ENCODE data around the gene PRDM11.

The PRDM11 gene

GRCh38 chr11:45180848-45181192 lies 34.4 kb downstream of the PRDM11 start:
- peak overlapping the region; percentile 52 for H3K4me3 ChIP-seq (ENCODE audit: low read depth, low read length)
- peak; percentile 39 for DNase-seq (ENCODE audit: low read depth)
- TF ChIP-seq, protein P1, sequence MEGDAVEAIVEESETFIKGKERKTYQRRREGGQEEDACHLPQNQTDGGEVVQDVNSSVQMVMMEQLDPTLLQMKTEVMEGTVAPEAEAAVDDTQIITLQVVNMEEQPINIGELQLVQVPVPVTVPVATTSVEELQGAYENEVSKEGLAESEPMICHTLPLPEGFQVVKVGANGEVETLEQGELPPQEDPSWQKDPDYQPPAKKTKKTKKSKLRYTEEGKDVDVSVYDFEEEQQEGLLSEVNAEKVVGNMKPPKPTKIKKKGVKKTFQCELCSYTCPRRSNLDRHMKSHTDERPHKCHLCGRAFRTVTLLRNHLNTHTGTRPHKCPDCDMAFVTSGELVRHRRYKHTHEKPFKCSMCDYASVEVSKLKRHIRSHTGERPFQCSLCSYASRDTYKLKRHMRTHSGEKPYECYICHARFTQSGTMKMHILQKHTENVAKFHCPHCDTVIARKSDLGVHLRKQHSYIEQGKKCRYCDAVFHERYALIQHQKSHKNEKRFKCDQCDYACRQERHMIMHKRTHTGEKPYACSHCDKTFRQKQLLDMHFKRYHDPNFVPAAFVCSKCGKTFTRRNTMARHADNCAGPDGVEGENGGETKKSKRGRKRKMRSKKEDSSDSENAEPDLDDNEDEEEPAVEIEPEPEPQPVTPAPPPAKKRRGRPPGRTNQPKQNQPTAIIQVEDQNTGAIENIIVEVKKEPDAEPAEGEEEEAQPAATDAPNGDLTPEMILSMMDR (conservative IDR thresholded peaks at IDR 0.05; ENCODE audit: low read depth, low read length): no peak

GRCh38 chr11:45181193-45181888 lies 34.9 kb downstream of the PRDM11 start:
- TF ChIP-seq, protein P1 (conservative IDR thresholded peaks at IDR 0.05; ENCODE audit: low read depth, low read length): no peak
- peak overlapping the region; percentile 52 for H3K4me3 ChIP-seq (ENCODE audit: low read depth, low read length)
- no peak for DNase-seq (ENCODE audit: low read depth)

DNA sequence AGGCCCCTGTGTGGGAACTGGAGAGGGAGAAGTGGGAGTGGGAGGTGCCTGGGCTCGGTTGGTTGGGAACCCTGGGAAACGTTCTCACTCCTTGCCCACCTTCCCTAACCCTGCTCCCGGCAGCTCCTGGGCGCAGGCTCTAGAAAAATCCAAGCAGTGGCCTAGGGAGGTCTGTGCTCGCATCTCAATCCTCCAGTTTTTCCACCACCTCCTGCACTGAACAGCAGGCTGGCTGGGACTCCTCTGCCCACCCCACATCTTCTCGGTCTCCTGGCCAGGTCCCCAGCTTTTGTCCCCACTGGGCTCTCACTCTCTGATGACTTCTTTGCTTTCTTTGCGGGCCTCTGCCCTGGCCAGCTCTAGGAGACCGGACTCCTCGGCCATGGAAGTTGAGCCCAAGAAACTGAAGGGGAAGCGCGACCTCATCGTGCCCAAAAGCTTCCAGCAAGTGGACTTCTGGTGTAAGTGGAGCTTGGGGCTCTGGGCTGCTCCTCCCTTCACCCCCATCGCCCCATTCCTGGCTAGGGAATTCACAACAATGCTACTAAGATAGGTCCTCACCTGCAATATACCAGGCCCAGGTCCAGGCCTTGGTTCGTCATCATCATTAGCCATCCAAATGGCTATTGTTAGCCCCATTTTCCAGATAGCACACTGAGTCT lies 35.6 kb downstream of the PRDM11 start:
- DNase-seq (ENCODE audit: low read depth): no peak
- TF ChIP-seq, protein P1 (conservative IDR thresholded peaks at IDR 0.05; ENCODE audit: low read depth, low read length): no peak
- no peak overlapping the region for H3K4me3 ChIP-seq (ENCODE audit: low read depth, low read length)

- TF ChIP-seq, protein P1 (conservative IDR thresholded peaks at IDR 0.05; ENCODE audit: low read depth, low read length): peak; percentile 75
- H3K4me3 ChIP-seq (ENCODE audit: low read depth, low read length): no peak overlapping the region
- peak; percentile 49 for DNase-seq (ENCODE audit: low read depth)
Observed at GRCh38 chr11:45182902-45183301, 36.5 kb downstream of the PRDM11 start.

GRCh38 chr11:45184640-45185039 lies 38.2 kb downstream of the PRDM11 start:
- TF ChIP-seq, protein P1 (conservative IDR thresholded peaks at IDR 0.05; ENCODE audit: low read depth, low read length): no peak
- no peak for DNase-seq (ENCODE audit: low read depth)
- no peak overlapping the region for H3K4me3 ChIP-seq (ENCODE audit: low read depth, low read length)

- no peak overlapping the region for H3K4me3 ChIP-seq (ENCODE audit: low read depth, low read length)
- no peak for DNase-seq (ENCODE audit: low read depth)
Observed at GRCh38 chr11:45185228-45185729, 38.8 kb downstream of the PRDM11 start.

More at GRCh38 chr11:45185228-45185729, 38.8 kb downstream of the PRDM11 start:
- TF ChIP-seq, protein P1 (conservative IDR thresholded peaks at IDR 0.05; ENCODE audit: low read depth, low read length): no peak
